ENCODE results near the gene UBE2O. TPM values are rescaled to one million over a fixed set of nuclear protein-coding genes. Genes with fewer than 3 reads are reported as not detected.

Gene UBE2O
- total RNA-seq, 2 experiments from 2014 or later, result 26.5 to 28.9 TPM

DNA sequence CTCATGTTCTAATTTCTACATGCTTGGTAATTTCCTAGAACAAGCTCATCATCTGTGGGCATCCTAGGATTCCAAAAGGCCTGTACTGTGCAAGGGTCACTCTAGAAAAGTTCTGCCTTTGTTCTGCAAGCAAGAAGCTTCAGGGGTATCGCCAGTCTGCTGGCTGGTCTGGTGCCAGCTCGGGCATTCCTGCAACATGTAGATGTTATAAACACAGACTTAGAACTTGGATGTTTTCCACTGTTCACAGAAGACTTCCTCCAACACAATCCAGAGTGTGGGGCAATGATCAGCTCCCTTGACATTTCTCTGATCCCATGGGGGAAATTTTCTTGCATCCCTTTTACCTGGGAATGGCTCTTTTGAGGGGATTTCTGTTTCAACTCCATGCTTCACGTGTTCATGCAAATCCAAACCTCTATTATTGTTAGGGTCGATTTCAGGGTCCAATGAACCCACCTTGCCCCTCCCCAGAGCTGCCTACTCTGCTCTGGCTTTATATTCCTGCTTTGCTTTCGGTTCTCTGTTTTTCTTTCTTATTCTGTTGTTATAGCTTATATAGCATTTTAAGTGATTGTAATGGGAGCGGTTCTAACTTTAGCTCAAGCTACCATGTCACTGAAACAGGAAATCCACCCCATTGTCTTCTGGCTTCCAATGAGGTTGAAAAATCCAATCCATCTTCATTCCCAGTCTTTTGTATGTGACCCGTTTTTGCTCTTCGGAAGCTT is 25.3 kb downstream of the UBE2O start:
- Mint-ChIP-seq H3K9me3 (no peaks in the 10 kb centered on the region), H3K27me3 (no peaks in the 10 kb centered on the region), H3K4me3 (no peak overlapping the region), H3K27ac (no peak overlapping the region), H3K36me3 (ENCODE audit: low read depth) (no peaks in the 10 kb centered on the region), H3K4me1 (peaks cover 3% of the 10 kb centered on the region)
- POLR2A ChIA-PET, result no interaction called here
- no peak for DNase-seq
- CTCF ChIA-PET, result interaction anchor here (0.5 to 1.4 kb wide), 5 partner anchors 19 to 1197 kb away, joined by 3 to 4 read pairs (median 3); no protein-coding TSS in a partner anchor

DNA sequence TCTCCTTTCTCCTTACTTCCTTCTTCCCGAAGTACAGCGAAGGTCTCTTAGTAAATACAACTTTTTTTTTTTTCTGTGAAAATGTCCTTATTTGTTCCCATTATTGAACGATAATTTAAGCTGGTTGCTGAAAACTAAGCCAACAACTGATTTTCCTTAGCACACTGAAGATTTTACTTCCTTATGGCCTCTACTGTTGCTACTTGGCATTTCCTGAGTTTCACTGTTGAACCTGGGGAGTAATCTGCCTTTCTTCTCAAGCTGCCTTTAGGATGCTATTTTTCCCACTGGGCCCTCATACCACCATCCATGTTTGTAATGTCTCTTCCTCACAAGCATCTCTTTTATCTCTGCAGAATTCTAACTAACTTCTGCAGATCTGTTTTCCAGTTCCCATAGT is 26.1 kb downstream of the UBE2O start:
- Mint-ChIP-seq H3K36me3 (ENCODE audit: low read depth) (no peaks in the 10 kb centered on the region), H3K4me3 (no peak overlapping the region), H3K9me3 (no peaks in the 10 kb centered on the region), H3K4me1 (peaks cover 3% of the 10 kb centered on the region), H3K27ac (no peak overlapping the region), H3K27me3 (no peaks in the 10 kb centered on the region)
- DNase-seq, result no peak
- POLR2A ChIA-PET, result no interaction called here
- CTCF ChIA-PET, result interaction anchor here (0.6 to 0.7 kb wide), 2 partner anchors 33 to 1196 kb away, joined by 3 read pairs; no protein-coding TSS in a partner anchor

DNA sequence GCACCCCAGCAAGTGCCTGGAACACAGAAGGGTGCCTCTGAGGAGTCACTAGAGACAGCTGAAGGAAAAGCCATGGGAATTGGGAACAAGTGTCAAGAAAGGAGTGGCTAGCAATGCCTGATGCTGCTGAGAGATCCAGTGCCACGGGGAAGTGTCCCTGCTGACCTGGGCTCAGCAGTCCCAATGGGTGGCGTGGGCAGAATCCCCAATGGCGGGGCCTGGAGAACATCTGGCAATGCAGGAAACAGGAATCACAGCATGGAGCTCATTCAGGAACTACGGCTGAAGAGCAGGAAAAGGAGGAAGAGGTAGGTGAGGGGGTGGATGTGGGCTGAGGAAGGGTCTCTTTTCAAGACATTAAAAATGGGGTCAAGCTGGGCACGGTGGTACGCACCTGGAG is 30.1 kb downstream of the UBE2O start:
- POLR2A ChIA-PET, result no interaction called here

DNA sequence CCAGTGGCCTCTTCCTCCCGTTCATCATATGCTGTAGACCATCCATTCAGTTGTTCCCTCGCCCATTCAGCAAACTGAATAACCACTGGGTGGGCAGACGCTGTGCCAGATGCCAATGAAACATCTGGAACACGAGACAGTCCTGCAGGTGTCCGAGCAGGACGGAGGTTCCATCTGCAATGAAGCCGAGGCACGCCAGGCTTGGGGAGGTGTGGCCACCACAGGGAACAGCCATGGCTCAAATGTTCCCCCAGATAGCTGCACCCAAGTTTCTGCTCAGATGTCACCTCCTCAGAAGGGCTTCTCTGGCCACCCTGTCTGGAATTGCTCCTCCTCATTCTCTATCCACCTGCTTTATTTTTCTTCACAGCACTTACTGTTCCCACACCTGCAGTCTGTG is 30.5 kb downstream of the UBE2O start:
- CTCF ChIA-PET, result interaction anchor here (0.9 to 1.4 kb wide), 2 partner anchors 24 to 37 kb away, joined by 3 to 9 read pairs; no protein-coding TSS in a partner anchor
- Mint-ChIP-seq H3K4me3 (no peak overlapping the region), H3K9me3 (no peaks in the 10 kb centered on the region), H3K27ac (no peak overlapping the region), H3K4me1 (peaks cover 4% of the 10 kb centered on the region), H3K27me3 (no peaks in the 10 kb centered on the region), H3K36me3 (ENCODE audit: low read depth) (no peaks in the 10 kb centered on the region)
- POLR2A ChIA-PET, result no interaction called here
- no peak for DNase-seq

More for the DNA sequence above, 30.1 kb downstream of the UBE2O start:
- Mint-ChIP-seq H3K27ac (no peak overlapping the region), H3K27me3 (no peaks in the 10 kb centered on the region), H3K4me1 (peaks cover 4% of the 10 kb centered on the region), H3K36me3 (ENCODE audit: low read depth) (no peaks in the 10 kb centered on the region), H3K9me3 (no peaks in the 10 kb centered on the region), H3K4me3 (no peak overlapping the region)
- CTCF ChIA-PET, result interaction anchor here (0.9 to 1.4 kb wide), 2 partner anchors 25 to 37 kb away, joined by 3 to 9 read pairs; no protein-coding TSS in a partner anchor
- DNase-seq, result no peak

DNA sequence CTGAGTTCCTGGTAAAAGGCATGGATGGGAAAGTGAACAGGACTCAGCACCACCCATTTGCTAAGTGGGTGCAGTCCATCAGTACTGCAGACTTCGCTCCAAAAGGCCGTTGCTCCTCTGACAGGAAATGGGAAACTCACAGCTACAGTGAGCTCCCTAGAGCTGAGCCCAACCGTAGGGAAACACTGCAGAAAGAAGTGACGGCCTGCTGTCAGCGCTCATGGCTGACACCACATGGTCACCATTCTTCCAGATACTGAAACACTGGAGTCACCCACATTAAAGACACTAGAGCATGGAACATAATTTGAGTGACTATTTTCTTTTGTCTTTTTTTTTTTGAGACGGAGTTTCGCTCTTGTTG is 31.9 kb downstream of the UBE2O start:
- CTCF ChIA-PET, result interaction anchor here (2.9 kb wide), 1 partner anchor 11 kb away, joined by 13 read pairs; no protein-coding TSS in a partner anchor
- H3K36me3 Mint-ChIP-seq (ENCODE audit: low read depth), result no peaks in the 10 kb centered on the region
- DNase-seq, result no peak
- H3K27me3 Mint-ChIP-seq, result no peaks in the 10 kb centered on the region
- no peak overlapping the region for H3K27ac Mint-ChIP-seq
- peaks cover 4% of the 10 kb centered on the region for H3K4me1 Mint-ChIP-seq
- no peaks in the 10 kb centered on the region for H3K9me3 Mint-ChIP-seq
- no peak overlapping the region for H3K4me3 Mint-ChIP-seq
- POLR2A ChIA-PET, result no interaction called here

DNA sequence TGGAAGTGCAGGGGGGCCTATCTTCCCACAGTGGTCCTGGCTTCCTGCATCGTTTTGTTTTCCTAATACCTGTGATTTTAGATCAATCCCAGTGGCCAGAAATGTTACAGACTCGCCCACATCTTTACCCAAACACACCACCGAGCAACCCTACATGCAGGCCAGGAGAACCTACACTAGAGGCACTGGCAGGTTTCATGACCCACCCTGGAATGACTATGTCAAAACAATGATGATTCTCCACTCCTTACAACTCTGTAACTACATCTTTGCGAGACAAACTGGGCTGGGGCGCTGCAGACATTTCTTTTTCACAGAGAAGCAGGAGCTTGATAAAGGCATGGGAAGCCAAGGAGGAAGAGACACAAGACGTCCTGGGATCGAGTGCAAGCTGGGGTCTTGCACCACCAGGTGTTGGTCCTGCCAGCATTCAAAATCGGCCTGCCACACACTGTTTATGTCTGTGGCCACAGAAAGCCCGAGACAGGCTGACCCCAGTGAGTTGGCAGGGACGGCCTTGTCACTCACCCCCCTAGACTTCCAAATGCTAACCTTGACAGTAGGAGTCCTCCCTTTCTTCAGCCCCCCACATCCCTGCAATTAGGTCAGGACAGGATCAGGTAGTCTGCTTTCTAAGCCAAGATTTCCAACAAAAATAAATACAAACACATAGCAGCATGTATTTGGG is 32.5 kb downstream of the UBE2O start:
- Mint-ChIP-seq H3K4me1 (peaks cover 4% of the 10 kb centered on the region), H3K9me3 (no peaks in the 10 kb centered on the region), H3K27ac (no peak overlapping the region), H3K27me3 (no peaks in the 10 kb centered on the region), H3K4me3 (no peak overlapping the region), H3K36me3 (ENCODE audit: low read depth) (no peaks in the 10 kb centered on the region)
- POLR2A ChIA-PET, result no interaction called here
- no peak for DNase-seq
- CTCF ChIA-PET, result interaction anchor here (2.9 kb wide), 1 partner anchor 11 kb away, joined by 13 read pairs; no protein-coding TSS in a partner anchor

DNA sequence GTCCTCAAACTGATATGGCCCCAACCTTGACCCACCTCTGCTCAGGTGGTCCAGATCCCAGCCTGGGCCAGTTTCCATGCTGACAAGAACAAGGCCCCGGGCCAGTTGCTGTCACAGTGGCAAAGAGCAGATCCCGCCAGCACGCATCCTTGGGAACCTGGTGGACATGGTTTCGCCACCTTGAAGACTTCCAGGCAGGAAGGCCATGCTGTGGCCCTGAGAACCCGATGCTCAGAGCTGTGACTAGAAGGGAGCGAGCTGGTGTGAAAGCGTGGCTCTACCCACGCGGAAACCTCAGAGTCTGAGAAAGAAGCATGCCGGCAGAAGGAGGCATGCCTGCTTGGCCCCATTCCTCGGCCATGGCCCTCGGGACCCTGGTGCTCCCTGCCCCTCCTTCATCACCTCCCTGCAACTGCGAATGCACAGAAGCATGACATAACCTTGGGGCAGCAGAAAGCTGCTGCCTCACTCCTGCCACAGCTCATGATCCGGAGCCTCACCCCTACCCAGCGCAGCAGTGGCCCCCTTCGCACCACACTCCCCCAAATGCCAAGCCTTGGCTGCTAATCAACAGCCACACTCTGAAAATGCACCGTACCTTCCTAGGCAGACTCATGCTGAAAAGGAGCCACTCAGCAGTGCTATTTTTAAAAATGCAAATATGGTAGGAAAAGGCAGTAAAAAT is 33.2 kb downstream of the UBE2O start:
- Mint-ChIP-seq H3K27ac (no peak overlapping the region), H3K4me1 (peaks cover 4% of the 10 kb centered on the region), H3K36me3 (ENCODE audit: low read depth) (no peaks in the 10 kb centered on the region), H3K9me3 (no peaks in the 10 kb centered on the region), H3K4me3 (no peak overlapping the region), H3K27me3 (no peaks in the 10 kb centered on the region)
- POLR2A ChIA-PET, result no interaction called here
- CTCF ChIA-PET, result interaction anchor here (2.9 to 10.2 kb wide), 2 partner anchors 10 to 22 kb away, joined by 13 to 51 read pairs; no protein-coding TSS in a partner anchor
- no peak for DNase-seq

DNA sequence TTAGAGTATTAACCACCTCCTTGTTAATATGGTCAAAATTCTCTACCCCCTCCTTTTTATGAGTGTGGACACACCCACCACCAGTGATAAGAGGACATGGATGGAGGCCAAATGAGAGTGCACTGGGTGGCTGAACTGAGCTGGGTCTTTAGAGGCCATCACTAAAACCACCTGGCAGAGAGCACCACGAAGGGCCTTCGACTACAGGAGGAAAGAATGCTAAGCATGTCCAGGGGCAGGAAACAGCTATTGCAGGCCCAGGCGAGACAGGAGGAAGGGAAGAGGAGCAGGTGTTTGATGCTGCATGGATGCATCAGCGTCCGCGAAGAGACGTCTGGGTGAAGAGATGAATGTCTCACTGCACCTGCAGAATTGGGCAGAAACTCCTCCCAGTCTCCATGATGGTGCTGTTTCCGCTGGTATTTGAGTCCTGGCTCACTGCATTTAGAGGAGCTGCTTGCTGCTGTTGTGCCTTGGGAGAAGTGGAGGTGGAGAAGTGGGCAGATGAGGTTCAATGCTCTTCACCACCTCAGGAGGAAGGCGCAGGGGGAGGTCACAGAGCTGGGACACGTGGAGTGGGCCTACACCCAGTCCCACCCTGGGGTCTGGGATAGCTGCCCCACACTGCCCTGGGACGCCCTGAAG is 35.3 kb downstream of the UBE2O start:
- ChIA-PET POLR2A (no interaction called here), CTCF (interaction anchor here (1.3 to 10.2 kb wide), 2 partner anchors 9 to 20 kb away, joined by 6 to 51 read pairs; no protein-coding TSS in a partner anchor)
- peaks cover 4% of the 10 kb centered on the region for H3K4me1 Mint-ChIP-seq
- no peak for DNase-seq
- no peak overlapping the region for H3K4me3 Mint-ChIP-seq
- H3K27ac Mint-ChIP-seq, result no peak overlapping the region
- H3K27me3 Mint-ChIP-seq, result no peaks in the 10 kb centered on the region
- no peaks in the 10 kb centered on the region for H3K9me3 Mint-ChIP-seq
- H3K36me3 Mint-ChIP-seq (ENCODE audit: low read depth), result no peaks in the 10 kb centered on the region

- H3K27me3 Mint-ChIP-seq, result no peaks in the 10 kb centered on the region
- POLR2A ChIA-PET, result no interaction called here
- no peak overlapping the region for H3K4me3 Mint-ChIP-seq
- H3K4me1 Mint-ChIP-seq, result peaks cover 4% of the 10 kb centered on the region
- H3K36me3 Mint-ChIP-seq (ENCODE audit: low read depth), result no peaks in the 10 kb centered on the region
- CTCF ChIA-PET, result interaction anchor here (1.3 to 10.2 kb wide), 3 partner anchors 8 to 19 kb away, joined by 6 to 51 read pairs (median 6); no protein-coding TSS in a partner anchor
- no peak for DNase-seq
- H3K27ac Mint-ChIP-seq, result no peak overlapping the region
- no peaks in the 10 kb centered on the region for H3K9me3 Mint-ChIP-seq
Measured at GRCh38 chr17:76416899-76417298, 36.1 kb downstream of the UBE2O start.

GRCh38 chr17:76416457-76416856 is 36.5 kb downstream of the UBE2O start:
- ChIA-PET POLR2A (no interaction called here), CTCF (interaction anchor here (1.3 to 10.2 kb wide), 3 partner anchors 8 to 18 kb away, joined by 6 to 51 read pairs (median 6); no protein-coding TSS in a partner anchor)
- H3K9me3 Mint-ChIP-seq, result no peaks in the 10 kb centered on the region
- H3K36me3 Mint-ChIP-seq (ENCODE audit: low read depth), result no peaks in the 10 kb centered on the region
- DNase-seq, result no peak
- no peaks in the 10 kb centered on the region for H3K27me3 Mint-ChIP-seq
- no peak overlapping the region for H3K27ac Mint-ChIP-seq
- no peak overlapping the region for H3K4me3 Mint-ChIP-seq
- H3K4me1 Mint-ChIP-seq, result peaks cover 4% of the 10 kb centered on the region

DNA sequence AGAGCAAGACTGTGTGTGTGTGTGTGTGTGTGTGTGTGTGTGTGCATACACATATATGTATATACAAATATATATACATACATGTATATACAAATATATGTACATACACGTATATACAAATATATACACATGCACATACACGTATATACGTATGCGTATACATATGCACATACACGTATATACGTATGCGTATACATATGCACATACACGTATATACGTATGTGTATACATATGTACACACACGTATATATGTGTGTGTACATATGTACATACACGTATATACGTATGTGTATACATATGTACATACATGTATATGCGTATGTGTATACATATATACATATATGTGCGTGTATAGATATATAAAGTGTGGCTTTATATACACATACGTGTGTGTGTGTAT is 37.2 kb downstream of the UBE2O start:
- Mint-ChIP-seq H3K4me3 (no peak overlapping the region), H3K36me3 (ENCODE audit: low read depth) (no peaks in the 10 kb centered on the region), H3K9me3 (no peaks in the 10 kb centered on the region), H3K27me3 (no peaks in the 10 kb centered on the region), H3K4me1 (peaks cover 4% of the 10 kb centered on the region), H3K27ac (no peak overlapping the region)
- CTCF ChIA-PET, result interaction anchor here (1.3 to 10.2 kb wide), 2 partner anchors 10 to 18 kb away, joined by 6 to 51 read pairs; no protein-coding TSS in a partner anchor
- POLR2A ChIA-PET, result no interaction called here
- DNase-seq, result no peak

GRCh38 chr17:76414334-76415295 is 38.3 kb downstream of the UBE2O start:
- H3K4me3 Mint-ChIP-seq, result no peak overlapping the region
- no peak overlapping the region for H3K27ac Mint-ChIP-seq
- CTCF ChIA-PET, result interaction anchor here (0.5 to 10.2 kb wide), 6 partner anchors 9 to 116 kb away, joined by 3 to 51 read pairs (median 4); partner anchors contain the start of gene UBE2O

More at GRCh38 chr17:76414334-76415295, 38.3 kb downstream of the UBE2O start:
- Mint-ChIP-seq H3K9me3 (no peaks in the 10 kb centered on the region), H3K4me1 (no peaks in the 10 kb centered on the region), H3K36me3 (ENCODE audit: low read depth) (no peaks in the 10 kb centered on the region), H3K27me3 (no peaks in the 10 kb centered on the region)
- POLR2A ChIA-PET, result no interaction called here
- DNase-seq, result no peak

All from activated CD4-positive, alpha-beta memory T cell treated with anti-CD3 and anti-CD28 coated beads, Interleukin-2, amount 10 ng/mL, durations not matched to agents 7 days and 5 days (primary cell).